Measurements from ENCODE around the gene SNRPD3. TPM values are rescaled to one million over a fixed set of nuclear protein-coding genes. Genes with fewer than 3 reads are reported as not detected.

SNRPD3 gene
- total RNA-seq, 1 donor from 2014 or later: 160 TPM

GRCh38 chr22:24587948-24588347 is 32.1 kb downstream of the SNRPD3 start:
- Histone ChIP-seq H3K27me3 (ENCODE audit: control insufficient read depth, insufficient read depth, low read length) (no peaks in the 10 kb centered on the region), H3K4me3 (ENCODE audit: low read depth, low read length) (no peak overlapping the region), H3K36me3 (ENCODE audit: control insufficient read depth, insufficient read depth, low read length) (peaks cover 1% of the 10 kb centered on the region)
- no peak for DNase-seq (ENCODE audit: low read depth)
- TF ChIP-seq CTCF (IDR thresholded peaks at IDR 0.05; ENCODE audit: insufficient read depth, low read length, poor library complexity, severe bottlenecking): no peak

GRCh38 chr22:24588381-24588756 is 32.6 kb downstream of the SNRPD3 start:
- no peak for TF ChIP-seq CTCF (IDR thresholded peaks at IDR 0.05; ENCODE audit: insufficient read depth, low read length, poor library complexity, severe bottlenecking)
- Histone ChIP-seq H3K36me3 (ENCODE audit: control insufficient read depth, insufficient read depth, low read length) (peaks cover 1% of the 10 kb centered on the region), H3K27me3 (ENCODE audit: control insufficient read depth, insufficient read depth, low read length) (no peaks in the 10 kb centered on the region), H3K4me3 (ENCODE audit: low read depth, low read length) (no peak overlapping the region)
- DNase-seq (ENCODE audit: low read depth): no peak

- Histone ChIP-seq H3K4me3 (ENCODE audit: low read depth, low read length) (no peak overlapping the region), H3K36me3 (ENCODE audit: control insufficient read depth, insufficient read depth, low read length) (peaks cover 1% of the 10 kb centered on the region), H3K27me3 (ENCODE audit: control insufficient read depth, insufficient read depth, low read length) (no peaks in the 10 kb centered on the region)
- DNase-seq (ENCODE audit: low read depth): no peak
- TF ChIP-seq CTCF (IDR thresholded peaks at IDR 0.05; ENCODE audit: insufficient read depth, low read length, poor library complexity, severe bottlenecking): no peak
Observed at GRCh38 chr22:24588757-24589481, 33.1 kb downstream of the SNRPD3 start.

GRCh38 chr22:24589518-24590030 is 33.8 kb downstream of the SNRPD3 start:
- TF ChIP-seq CTCF (IDR thresholded peaks at IDR 0.05; ENCODE audit: insufficient read depth, low read length, poor library complexity, severe bottlenecking): no peak

GRCh38 chr22:24590596-24591173 is 34.9 kb downstream of the SNRPD3 start:
- H3K36me3 ChIP-seq (ENCODE audit: control insufficient read depth, insufficient read depth, low read length): peaks cover 1% of the 10 kb centered on the region
- no peak for TF ChIP-seq CTCF (IDR thresholded peaks at IDR 0.05; ENCODE audit: insufficient read depth, low read length, poor library complexity, severe bottlenecking)
- no peak overlapping the region for H3K4me3 ChIP-seq (ENCODE audit: low read depth, low read length)
- no peak for DNase-seq (ENCODE audit: low read depth)
- no peaks in the 10 kb centered on the region for H3K27me3 ChIP-seq (ENCODE audit: control insufficient read depth, insufficient read depth, low read length)

More at GRCh38 chr22:24589518-24590030, 33.8 kb downstream of the SNRPD3 start:
- DNase-seq (ENCODE audit: low read depth): no peak
- Histone ChIP-seq H3K4me3 (ENCODE audit: low read depth, low read length) (no peak overlapping the region), H3K36me3 (ENCODE audit: control insufficient read depth, insufficient read depth, low read length) (peaks cover 1% of the 10 kb centered on the region), H3K27me3 (ENCODE audit: control insufficient read depth, insufficient read depth, low read length) (no peaks in the 10 kb centered on the region)

Measured in kidney epithelial cell (primary cell).